Keratinocyte (primary cell): Measurements from ENCODE around the gene TBC1D12. TPM values are rescaled to one million over a fixed set of nuclear protein-coding genes. Genes with fewer than 3 reads are reported as not detected.

ENCODE experiments used
- DNase-seq: peaks from one replicate; pipeline ENCODE4 v3.0.0-alpha.2; 2011; ENCODE audit warnings: low read depth, missing footprints, low spot score
- FAIRE-seq: peaks from 2 replicates; lab custom pipeline; 2011; peaks lifted over from hg19 to GRCh38; lab: Jason Lieb, UNC
- H2AFZ ChIP-seq: 2 replicates; pipeline ENCODE4 v1.6.0; 2012; ENCODE audit warnings: low read length, control low read depth, inconsistent platforms; ENCODE audit not compliant: control insufficient read depth
- H3K27ac ChIP-seq: 2 replicates; pipeline ENCODE4 v1.5.1; 2011; ENCODE audit warnings: low read length; ENCODE audit not compliant: control insufficient read depth, insufficient read depth
- H3K27me3 ChIP-seq: 3 replicates; pipeline ENCODE4 v1.6.0; 2011; ENCODE audit warnings: low read length; ENCODE audit not compliant: control insufficient read depth, insufficient read depth; ENCODE audit errors: extremely low read depth
- H3K36me3 ChIP-seq, 2 experiments: 2 replicates in 1 of 2; 3 replicates in 1 of 2; pipeline ENCODE4 v1.5.1; 2011; ENCODE audit warnings: low read length in 2 of 2, mild to moderate bottlenecking in 1 of 2; ENCODE audit not compliant: control insufficient read depth in 2 of 2, insufficient read depth in 2 of 2; ENCODE audit errors: extremely low read depth in 1 of 2
- H3K4me1 ChIP-seq: 3 replicates; pipeline ENCODE4 v1.5.1; 2011; ENCODE audit warnings: low read length; ENCODE audit not compliant: control insufficient read depth, insufficient read depth; ENCODE audit errors: extremely low read depth
- H3K4me2 ChIP-seq: 3 replicates; pipeline ENCODE4 v1.6.0; 2011; ENCODE audit warnings: low read depth, low read length; ENCODE audit not compliant: control insufficient read depth, insufficient read depth; ENCODE audit errors: extremely low read depth
- H3K4me3 ChIP-seq, 3 experiments: fragments of 200-600 bp in 1 of 3; sonication (generic) in 1 of 3; 2 replicates in 2 of 3; 3 replicates in 1 of 3; pipeline ENCODE4 v1.5.1; 2011 to 2016; ENCODE audit warnings: low read length in 3 of 3, mild to moderate bottlenecking in 3 of 3, control low read depth in 2 of 3, inconsistent platforms in 1 of 3, low read depth in 1 of 3, mixed read lengths in 1 of 3, mixed run types in 1 of 3, moderate library complexity in 1 of 3; ENCODE audit not compliant: control insufficient read depth in 2 of 3, insufficient read depth in 2 of 3; ENCODE audit errors: extremely low read depth in 1 of 3
- H3K79me2 ChIP-seq: 2 replicates; pipeline ENCODE4 v1.6.0; 2012; ENCODE audit warnings: low read length; ENCODE audit not compliant: control insufficient read depth, insufficient read depth
- H3K9ac ChIP-seq: 3 replicates; pipeline ENCODE4 v1.6.0; 2011; ENCODE audit warnings: low read length; ENCODE audit not compliant: control insufficient read depth, insufficient read depth; ENCODE audit errors: extremely low read depth
- H3K9me1 ChIP-seq: 3 replicates; pipeline ENCODE4 v1.6.0; 2011; ENCODE audit warnings: low read length; ENCODE audit not compliant: control insufficient read depth, insufficient read depth; ENCODE audit errors: extremely low read depth
- H3K9me3 ChIP-seq: 2 replicates; pipeline ENCODE4 v1.5.1; 2012; ENCODE audit warnings: low read depth, low read length; ENCODE audit not compliant: control insufficient read depth
- H4K20me1 ChIP-seq: 3 replicates; pipeline ENCODE4 v1.6.0; 2011; ENCODE audit warnings: low read length; ENCODE audit not compliant: control insufficient read depth, insufficient read depth; ENCODE audit errors: extremely low read depth
- CTCF ChIP-seq, 3 experiments: IDR thresholded peaks in 1 of 3; conservative IDR thresholded peaks in 1 of 3; optimal IDR thresholded peaks in 1 of 3; 2 replicates in 2 of 3; 3 replicates in 1 of 3; pipeline versions ENCODE3 to v1.5.1; 2011; ENCODE audit warnings: low read length in 3 of 3, mild to moderate bottlenecking in 3 of 3, moderate library complexity in 2 of 3, control low read depth in 1 of 3, inconsistent platforms in 1 of 3; ENCODE audit not compliant: insufficient read depth in 2 of 3; ENCODE audit errors: extremely low read depth in 1 of 3
- EZH2 ChIP-seq: IDR thresholded peaks from one replicate; pipeline ENCODE4 v1.6.1; 2012; ENCODE audit warnings: inconsistent platforms, mild to moderate bottlenecking, low read length, moderate library complexity
- dilution Hi-C: fragments of 300-500 bp; cut with MboI; formaldehyde crosslinking; loops from one replicate; pipeline ENCODE4 v1.7.0; 2020; ENCODE audit warnings: low sequenced_read_pairs; ENCODE audit not compliant: extremely low pct_ligation_motif_present
- polyA plus RNA-seq, 5 experiments: library from polyadenylated mRNA; depleted of rRNA in 3 of 5; stranded (reverse) in 3 of 5; stranded (forward) in 1 of 5; unstranded in 1 of 5; fragments of >200 nt; gene quantifications; 1 replicate in 1 of 5; 2 replicates in 3 of 5; 3 replicates in 1 of 5; pipeline versions ENCODE4 v1.2.1 to v1.2.3, GENCODE V29; 2011 to 2012; ENCODE audit warnings: missing spikeins in 2 of 5, low read depth in 1 of 5, low replicate concordance in 1 of 5

Gene TBC1D12
- polyA plus RNA-seq, 1 donor (not counting 4 experiments of a cell fraction or from before 2014, with no cell fraction given), result 7.0 TPM

GRCh38 chr10:94409021-94409657 is 6.8 kb downstream of the TBC1D12 start:
- TF ChIP-seq CTCF (optimal IDR thresholded peaks at IDR 0.05 in 1 of 3, IDR thresholded peaks at IDR 0.05 in 1 of 3, conservative IDR thresholded peaks at IDR 0.05 in 1 of 3; ENCODE audit: extremely low read depth in 1 of 3, insufficient read depth in 2 of 3, low read length in 3 of 3), result no peak
- TF ChIP-seq EZH2, result no peak
- H3K27me3 ChIP-seq, result no peaks in the 10 kb centered on the region
- no peak overlapping the region for H3K9ac ChIP-seq
- DNase-seq, result no peak
- no peak overlapping the region for H3K27ac ChIP-seq
- H3K9me3 ChIP-seq, result no peaks in the 10 kb centered on the region
- H3K9me1 ChIP-seq, result no peaks in the 10 kb centered on the region
- H4K20me1 ChIP-seq, result no peaks in the 10 kb centered on the region
- no peak overlapping the region for H3K4me2 ChIP-seq
- no peak for FAIRE-seq
- no peak overlapping the region for H3K4me3 ChIP-seq
- no peak overlapping the region for H2AFZ ChIP-seq
- peaks cover 70% of the 10 kb centered on the region for H3K79me2 ChIP-seq
- dilution Hi-C loops, result no loop called here
- H3K36me3 ChIP-seq, result no peaks in the 10 kb centered on the region
- H3K4me1 ChIP-seq, result peaks cover 11% of the 10 kb centered on the region

GRCh38 chr10:94411304-94411703 is 9.0 kb downstream of the TBC1D12 start:
- H3K79me2 ChIP-seq, result peaks cover 58% of the 10 kb centered on the region
- no peak overlapping the region for H3K4me3 ChIP-seq
- no peak overlapping the region for H3K9ac ChIP-seq
- no peaks in the 10 kb centered on the region for H3K9me1 ChIP-seq
- H3K4me1 ChIP-seq, result peaks cover 2% of the 10 kb centered on the region
- FAIRE-seq (no peak), DNase-seq (no peak)
- dilution Hi-C loops, result no loop called here
- no peaks in the 10 kb centered on the region for H3K36me3 ChIP-seq
- H2AFZ ChIP-seq, result no peak overlapping the region
- no peaks in the 10 kb centered on the region for H3K9me3 ChIP-seq
- H3K27ac ChIP-seq, result no peak overlapping the region
- no peaks in the 10 kb centered on the region for H4K20me1 ChIP-seq
- no peaks in the 10 kb centered on the region for H3K27me3 ChIP-seq
- H3K4me2 ChIP-seq, result no peak overlapping the region
- TF ChIP-seq EZH2 (no peak), CTCF (optimal IDR thresholded peaks at IDR 0.05 in 1 of 3, IDR thresholded peaks at IDR 0.05 in 1 of 3, conservative IDR thresholded peaks at IDR 0.05 in 1 of 3; ENCODE audit: extremely low read depth in 1 of 3, insufficient read depth in 2 of 3, low read length in 3 of 3) (no peak)
